WTC11 (cell line): ENCODE measurements around the gene NNMT. TPM values are rescaled to one million over a fixed set of nuclear protein-coding genes. Genes with fewer than 3 reads are reported as not detected.

ENCODE experiments used
- ATAC-seq: fragments of 200-7000 bp; cut with Tn5 transposase; 2 replicates; pipeline ENCODE4 v1.10.0; 2021; ENCODE audit warnings: mild to moderate bottlenecking, moderate library complexity
- CTCF ChIA-PET: fragments of 300-600 bp; sonication (Branson Sonifier 250); formaldehyde crosslinking; loops from one replicate; lab custom pipeline; 2021; ENCODE audit warnings: antibody characterized with exemption; lab: Charles Lee
- POLR2A ChIA-PET: fragments of 350-600 bp; sonication (Branson Sonifier 250); formaldehyde crosslinking; loops from one replicate; lab custom pipeline; 2021; ENCODE audit warnings: antibody characterized with exemption; lab: Charles Lee
- DNase-seq: peaks from one replicate; pipeline ENCODE4 v3.0.0; 2021; ENCODE audit warnings: low spot score
- H3K27ac Mint-ChIP-seq: 2 replicates; pipeline ENCODE4 v1.8.0; 2021; ENCODE audit warnings: mixed read lengths
- H3K27me3 Mint-ChIP-seq: 2 replicates; pipeline ENCODE4 v1.8.0; 2021; ENCODE audit warnings: low read depth, mild to moderate bottlenecking, moderate library complexity, mixed read lengths
- H3K36me3 Mint-ChIP-seq: 2 replicates; pipeline ENCODE4 v1.8.0; 2021; ENCODE audit warnings: mixed read lengths
- H3K4me1 Mint-ChIP-seq: 2 replicates; pipeline ENCODE4 v1.8.0; 2022; ENCODE audit warnings: mixed read lengths
- H3K4me3 Mint-ChIP-seq: 2 replicates; pipeline ENCODE4 v1.8.0; 2021; ENCODE audit warnings: mild to moderate bottlenecking, moderate library complexity, mixed read lengths
- H3K9me3 Mint-ChIP-seq: 2 replicates; pipeline ENCODE4 v1.8.0; 2021; ENCODE audit warnings: mixed read lengths
- AR ChIP-seq: fragments of 250-450 bp; sonication (Bioruptor Pico); IDR thresholded peaks from 2 replicates; pipeline ENCODE4 v1.9.0; 2021; ENCODE audit warnings: mild to moderate bottlenecking
- ATF2 ChIP-seq: sonication (generic); formaldehyde crosslinking; IDR thresholded peaks from 2 replicates; pipeline ENCODE4 v1.8.1; 2022; ENCODE audit warnings: low read depth, missing genetic modification reagents, borderline replicate concordance
- ATF6 ChIP-seq: sonication (generic); formaldehyde crosslinking; IDR thresholded peaks from 2 replicates; pipeline ENCODE4 v1.8.1; 2023; ENCODE audit warnings: mild to moderate bottlenecking, missing genetic modification reagents
- CREM ChIP-seq: sonication (generic); formaldehyde crosslinking; IDR thresholded peaks from 2 replicates; pipeline ENCODE4 v1.8.1; 2022; ENCODE audit warnings: mild to moderate bottlenecking, missing genetic modification reagents, moderate library complexity
- FOXP1 ChIP-seq: sonication (generic); formaldehyde crosslinking; IDR thresholded peaks from 2 replicates; pipeline ENCODE4 v1.8.0; 2022; ENCODE audit warnings: missing genetic modification reagents, mild to moderate bottlenecking, moderate library complexity, borderline replicate concordance
- IRF2 ChIP-seq: sonication (generic); formaldehyde crosslinking; IDR thresholded peaks from 2 replicates; pipeline ENCODE4 v1.8.0; 2022; ENCODE audit warnings: low read depth, missing genetic modification reagents, borderline replicate concordance
- JUN ChIP-seq: sonication (generic); formaldehyde crosslinking; IDR thresholded peaks from 2 replicates; pipeline ENCODE4 v1.8.0; 2023; ENCODE audit warnings: mild to moderate bottlenecking, missing genetic modification reagents
- KAT7 ChIP-seq: sonication (generic); formaldehyde crosslinking; IDR thresholded peaks from 2 replicates; pipeline ENCODE4 v1.8.1; 2023; ENCODE audit warnings: missing genetic modification reagents, mild to moderate bottlenecking, borderline replicate concordance
- MXD4 ChIP-seq: fragments of 250-450 bp; sonication (Bioruptor Pico); IDR thresholded peaks from 2 replicates; pipeline ENCODE4 v1.8.0; 2021; ENCODE audit warnings: mild to moderate bottlenecking, moderate library complexity, borderline replicate concordance
- NFATC4 ChIP-seq: fragments of 250-450 bp; sonication (Bioruptor Pico); IDR thresholded peaks from 2 replicates; pipeline ENCODE4 v1.9.0; 2021; ENCODE audit warnings: mild to moderate bottlenecking
- SP1 ChIP-seq: sonication (generic); formaldehyde crosslinking; conservative IDR thresholded peaks from 2 replicates; pipeline ENCODE4 v1.8.1; 2022; ENCODE audit warnings: missing genetic modification reagents
- ZBTB21 ChIP-seq: sonication (generic); formaldehyde crosslinking; IDR thresholded peaks from 2 replicates; pipeline ENCODE4 v1.8.1; 2023; ENCODE audit warnings: mild to moderate bottlenecking, missing genetic modification reagents, borderline replicate concordance
- ZNF219 ChIP-seq: sonication (generic); formaldehyde crosslinking; IDR thresholded peaks from 2 replicates; pipeline ENCODE4 v1.8.0; 2023; ENCODE audit warnings: missing genetic modification reagents, mild to moderate bottlenecking, borderline replicate concordance
- ZNF281 ChIP-seq: sonication (generic); formaldehyde crosslinking; IDR thresholded peaks from 2 replicates; pipeline ENCODE4 v1.8.0; 2023; ENCODE audit warnings: mild to moderate bottlenecking, missing genetic modification reagents
- ZNF671 ChIP-seq: fragments of 250-450 bp; sonication (Bioruptor Pico); IDR thresholded peaks from 2 replicates; pipeline ENCODE4 v1.8.0; 2021; ENCODE audit warnings: mild to moderate bottlenecking
- total RNA-seq: library from RNA; stranded (reverse); gene quantifications from 3 replicates; pipeline ENCODE4 v1.2.3, GENCODE V29; 2021
- TF ChIP-seq, protein P1 (sequence below): sonication (generic); formaldehyde crosslinking; IDR thresholded peaks from 2 replicates; pipeline ENCODE4 v1.8.1; 2022; ENCODE audit warnings: mild to moderate bottlenecking, missing genetic modification reagents, moderate library complexity, borderline replicate concordance
- TF ChIP-seq, protein P2 (sequence below): sonication (generic); formaldehyde crosslinking; IDR thresholded peaks from 2 replicates; pipeline ENCODE4 v1.8.1; 2022; ENCODE audit warnings: mild to moderate bottlenecking, moderate library complexity, missing genetic modification reagents
- TF ChIP-seq, protein P3 (sequence below): sonication (generic); formaldehyde crosslinking; IDR thresholded peaks from 2 replicates; pipeline ENCODE4 v1.8.1; 2023; ENCODE audit warnings: mild to moderate bottlenecking, moderate library complexity, missing genetic modification reagents
- TF ChIP-seq, protein P4 (sequence below): sonication (generic); formaldehyde crosslinking; IDR thresholded peaks from 2 replicates; pipeline ENCODE4 v1.8.1; 2023; ENCODE audit warnings: mild to moderate bottlenecking, missing genetic modification reagents, moderate library complexity

NNMT gene
- total RNA-seq, 1 experiment from 2014 or later: 0.50 TPM

GRCh38 chr11:114283422-114283821, 12.8 kb upstream of the NNMT start:
- TF ChIP-seq ZNF281 (CRISPR knock-in tag) (no peak), CREM (CRISPR knock-in tag) (no peak), ZNF671 (CRISPR knock-in tag) (no peak), IRF2 (CRISPR knock-in tag) (no peak), AR (CRISPR knock-in tag) (no peak), SP1 (CRISPR knock-in tag) (no peak), ZBTB21 (CRISPR knock-in tag) (no peak), NFATC4 (CRISPR knock-in tag) (no peak)
- TF ChIP-seq, protein P1, sequence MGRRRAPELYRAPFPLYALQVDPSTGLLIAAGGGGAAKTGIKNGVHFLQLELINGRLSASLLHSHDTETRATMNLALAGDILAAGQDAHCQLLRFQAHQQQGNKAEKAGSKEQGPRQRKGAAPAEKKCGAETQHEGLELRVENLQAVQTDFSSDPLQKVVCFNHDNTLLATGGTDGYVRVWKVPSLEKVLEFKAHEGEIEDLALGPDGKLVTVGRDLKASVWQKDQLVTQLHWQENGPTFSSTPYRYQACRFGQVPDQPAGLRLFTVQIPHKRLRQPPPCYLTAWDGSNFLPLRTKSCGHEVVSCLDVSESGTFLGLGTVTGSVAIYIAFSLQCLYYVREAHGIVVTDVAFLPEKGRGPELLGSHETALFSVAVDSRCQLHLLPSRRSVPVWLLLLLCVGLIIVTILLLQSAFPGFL (CRISPR knock-in tag): no peak
- TF ChIP-seq, protein P2, sequence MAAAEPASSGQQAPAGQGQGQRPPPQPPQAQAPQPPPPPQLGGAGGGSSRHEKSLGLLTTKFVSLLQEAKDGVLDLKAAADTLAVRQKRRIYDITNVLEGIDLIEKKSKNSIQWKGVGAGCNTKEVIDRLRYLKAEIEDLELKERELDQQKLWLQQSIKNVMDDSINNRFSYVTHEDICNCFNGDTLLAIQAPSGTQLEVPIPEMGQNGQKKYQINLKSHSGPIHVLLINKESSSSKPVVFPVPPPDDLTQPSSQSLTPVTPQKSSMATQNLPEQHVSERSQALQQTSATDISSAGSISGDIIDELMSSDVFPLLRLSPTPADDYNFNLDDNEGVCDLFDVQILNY: no peak
- TF ChIP-seq, protein P3, sequence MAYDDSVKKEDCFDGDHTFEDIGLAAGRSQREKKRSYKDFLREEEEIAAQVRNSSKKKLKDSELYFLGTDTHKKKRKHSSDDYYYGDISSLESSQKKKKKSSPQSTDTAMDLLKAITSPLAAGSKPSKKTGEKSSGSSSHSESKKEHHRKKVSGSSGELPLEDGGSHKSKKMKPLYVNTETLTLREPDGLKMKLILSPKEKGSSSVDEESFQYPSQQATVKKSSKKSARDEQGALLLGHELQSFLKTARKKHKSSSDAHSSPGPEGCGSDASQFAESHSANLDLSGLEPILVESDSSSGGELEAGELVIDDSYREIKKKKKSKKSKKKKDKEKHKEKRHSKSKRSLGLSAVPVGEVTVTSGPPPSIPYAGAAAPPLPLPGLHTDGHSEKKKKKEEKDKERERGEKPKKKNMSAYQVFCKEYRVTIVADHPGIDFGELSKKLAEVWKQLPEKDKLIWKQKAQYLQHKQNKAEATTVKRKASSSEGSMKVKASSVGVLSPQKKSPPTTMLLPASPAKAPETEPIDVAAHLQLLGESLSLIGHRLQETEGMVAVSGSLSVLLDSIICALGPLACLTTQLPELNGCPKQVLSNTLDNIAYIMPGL (CRISPR knock-in tag): no peak
- Mint-ChIP-seq H3K4me3 (no peak overlapping the region), H3K27me3 (no peaks in the 10 kb centered on the region; the same call in 1 of the 2 replicates), H3K27ac (no peak overlapping the region), H3K36me3 (no peaks in the 10 kb centered on the region), H3K4me1 (peaks cover 13% of the 10 kb centered on the region; the same call in 1 of the 2 replicates), H3K9me3 (no peaks in the 10 kb centered on the region)
- ATAC-seq: no peak
- ChIA-PET CTCF (no interaction called here), POLR2A (no interaction called here)
- no peak for DNase-seq

DNA sequence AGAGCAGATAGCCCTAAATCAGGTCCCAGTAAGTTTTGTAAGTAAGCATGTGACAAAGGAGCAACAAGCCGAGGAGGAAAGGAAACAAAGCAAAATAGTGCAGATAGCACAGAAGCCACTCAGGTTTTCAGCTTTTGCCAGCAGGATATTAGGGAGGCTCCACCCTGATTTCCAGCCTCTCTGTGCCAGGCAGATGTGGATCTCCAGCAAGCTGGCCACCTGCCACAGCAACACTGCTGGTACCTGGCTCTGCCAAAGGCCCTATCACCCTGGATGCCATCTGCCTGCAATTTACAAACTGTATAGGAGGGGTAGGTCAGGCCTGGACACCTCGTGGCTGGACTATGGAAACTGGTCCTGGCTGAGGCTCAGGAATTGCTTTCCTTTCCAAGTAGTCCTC, 12.2 kb upstream of the NNMT start:
- H3K4me3 Mint-ChIP-seq: no peak overlapping the region
- TF ChIP-seq ZNF219 (CRISPR knock-in tag): no peak
- TF ChIP-seq MXD4 (CRISPR knock-in tag): no peak
- TF ChIP-seq ATF2 (CRISPR knock-in tag): no peak
- TF ChIP-seq KAT7 (CRISPR knock-in tag): no peak
- no peak for TF ChIP-seq ATF6 (CRISPR knock-in tag)
- TF ChIP-seq FOXP1 (CRISPR knock-in tag): no peak
- no peak for TF ChIP-seq JUN
- TF ChIP-seq, protein P4, sequence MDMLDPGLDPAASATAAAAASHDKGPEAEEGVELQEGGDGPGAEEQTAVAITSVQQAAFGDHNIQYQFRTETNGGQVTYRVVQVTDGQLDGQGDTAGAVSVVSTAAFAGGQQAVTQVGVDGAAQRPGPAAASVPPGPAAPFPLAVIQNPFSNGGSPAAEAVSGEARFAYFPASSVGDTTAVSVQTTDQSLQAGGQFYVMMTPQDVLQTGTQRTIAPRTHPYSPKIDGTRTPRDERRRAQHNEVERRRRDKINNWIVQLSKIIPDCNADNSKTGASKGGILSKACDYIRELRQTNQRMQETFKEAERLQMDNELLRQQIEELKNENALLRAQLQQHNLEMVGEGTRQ (CRISPR knock-in tag): no peak
- TF ChIP-seq, all 79 proteins: peak for 0
- POLR2A ChIA-PET: no interaction called here
- CTCF ChIA-PET: no interaction called here
- H3K36me3 Mint-ChIP-seq: no peaks in the 10 kb centered on the region
- DNase-seq: no peak
- H3K27ac Mint-ChIP-seq: no peak overlapping the region
- no peaks in the 10 kb centered on the region; the same call in 1 of the 2 replicates for H3K27me3 Mint-ChIP-seq
- H3K9me3 Mint-ChIP-seq: no peaks in the 10 kb centered on the region
- ATAC-seq: no peak
- peaks cover 13% of the 10 kb centered on the region; the same call in 1 of the 2 replicates for H3K4me1 Mint-ChIP-seq
